GM21717 (cell line): ENCODE measurements around the gene NACC2.
"Not testable (repeated sequence)": the region's sequence is repeated elsewhere in the genome, so short reads cannot be mapped to it uniquely, and the experiment has no call there.

Source experiments
- ATAC-seq: cut with Tn5 transposase; IDR thresholded peaks from one replicate; pipeline ENCODE4 v1.9.1; 2021; ENCODE audit warnings: mild to moderate bottlenecking, moderate library complexity; ENCODE audit not compliant: unreplicated experiment

The NACC2 gene

DNA sequence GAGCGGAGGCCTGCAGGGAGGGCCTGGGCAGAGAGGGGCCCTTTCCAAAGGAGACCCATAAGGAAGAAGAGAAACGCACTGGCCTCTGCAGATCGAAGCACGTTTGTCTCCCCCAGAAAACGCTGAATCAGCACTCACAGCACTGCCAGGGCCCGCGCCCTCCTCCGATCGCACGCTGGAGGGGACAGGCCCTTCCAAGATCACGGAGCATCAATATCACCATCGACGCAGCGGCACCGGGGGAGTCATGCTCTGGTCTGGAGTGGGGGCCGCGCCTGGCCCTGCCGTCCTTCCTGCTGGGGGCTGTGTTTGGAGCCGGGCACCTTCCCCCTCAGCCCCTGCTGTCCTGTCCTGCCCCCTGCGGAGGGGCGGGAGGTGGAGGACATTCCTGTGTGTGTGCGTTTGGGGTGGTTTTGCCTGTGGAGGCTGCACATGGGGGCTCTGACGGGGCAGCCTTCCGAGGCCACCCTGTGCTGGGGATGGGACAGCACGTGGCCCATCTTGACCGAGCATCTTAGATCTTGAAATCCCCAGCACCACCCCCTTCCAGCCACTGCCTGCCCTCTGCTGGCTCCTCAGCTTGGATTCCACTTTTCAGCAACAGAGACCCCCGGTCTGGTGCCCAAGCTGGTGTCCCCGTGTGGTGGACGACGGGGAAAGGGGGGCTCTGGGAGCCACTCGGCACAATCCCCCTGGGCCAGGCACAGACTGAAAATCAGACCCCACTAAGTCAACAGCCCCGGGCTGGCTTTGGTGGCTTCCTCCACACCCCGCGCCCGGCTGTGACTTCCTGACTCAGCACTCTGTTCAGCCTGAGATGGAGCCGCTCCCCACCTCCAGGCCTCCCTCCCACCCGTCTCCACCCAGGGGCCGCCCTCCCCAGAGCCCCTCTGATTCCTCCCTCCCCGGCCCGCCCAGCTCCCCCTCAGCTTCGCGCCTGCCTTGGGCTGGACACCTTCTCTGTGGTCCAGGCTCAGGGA lies 15.3 kb upstream of the NACC2 start:
- peak; percentile 0 for ATAC-seq

DNA sequence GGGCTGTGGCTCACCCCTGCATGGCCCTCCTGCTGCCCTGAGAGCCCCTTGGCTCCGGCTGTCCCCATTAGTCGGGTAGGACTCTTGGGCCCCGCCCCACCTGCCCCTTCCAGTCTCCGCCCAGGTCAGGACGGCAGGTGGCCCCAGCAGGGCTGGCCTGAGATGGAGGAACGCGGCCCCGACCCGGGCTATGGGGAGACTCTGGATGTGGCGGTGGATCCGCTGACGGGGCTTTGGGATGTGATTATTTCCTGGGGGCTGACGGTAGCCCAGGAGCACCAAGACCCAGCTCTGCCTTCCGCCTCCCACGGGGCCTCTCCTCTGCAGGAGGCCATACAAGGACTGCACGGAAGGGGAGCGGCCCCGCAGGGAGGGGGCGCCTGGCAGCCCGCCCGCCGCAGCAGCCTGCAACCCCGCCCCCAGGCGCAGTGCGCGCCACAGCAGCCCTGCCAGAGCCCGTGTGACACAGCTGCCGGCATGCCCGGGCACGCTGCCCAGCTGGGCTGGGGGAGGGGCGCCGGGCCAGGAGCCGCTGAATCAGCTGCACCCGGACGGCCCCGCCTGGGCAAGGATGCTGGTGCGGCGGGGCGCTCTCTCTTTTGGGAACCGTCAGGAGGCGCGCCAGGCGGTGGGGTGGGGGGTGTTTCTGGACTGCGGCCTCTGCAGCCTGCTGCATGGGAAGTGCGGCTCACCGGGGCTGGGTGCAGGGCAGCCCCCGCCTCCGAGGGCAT lies 14.4 kb upstream of the NACC2 start:
- peak; percentile 63 for ATAC-seq

DNA sequence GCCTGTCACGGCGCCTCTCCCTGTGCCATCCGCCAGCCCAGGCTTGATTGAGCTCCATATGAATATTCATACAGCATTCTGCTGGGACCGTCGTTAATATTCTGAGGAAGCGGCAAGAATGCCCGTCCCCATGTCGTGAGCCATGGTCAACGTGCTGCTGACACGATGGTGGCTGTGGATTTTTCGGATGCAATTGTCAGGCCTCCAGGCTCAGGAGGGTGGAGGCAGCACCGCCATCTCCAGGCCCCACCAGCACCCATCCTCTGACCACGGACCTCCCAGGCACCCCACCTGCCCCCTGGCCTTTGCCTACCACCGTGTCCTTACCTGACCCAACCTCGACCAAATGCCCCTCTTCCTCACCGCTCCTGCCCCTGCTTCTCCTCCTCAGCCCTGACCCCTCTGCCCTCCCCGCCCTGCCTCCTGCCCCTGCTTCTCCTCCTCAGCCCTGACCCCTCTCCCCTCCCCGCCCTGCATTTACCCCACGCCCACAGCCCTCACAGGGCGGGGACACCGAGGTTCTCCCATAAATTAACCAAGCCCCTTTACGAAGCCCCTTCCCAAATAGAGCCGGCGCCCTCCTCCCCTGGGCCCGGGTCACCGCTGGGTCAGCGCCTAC lies 13.7 kb upstream of the NACC2 start:
- no peak for ATAC-seq

DNA sequence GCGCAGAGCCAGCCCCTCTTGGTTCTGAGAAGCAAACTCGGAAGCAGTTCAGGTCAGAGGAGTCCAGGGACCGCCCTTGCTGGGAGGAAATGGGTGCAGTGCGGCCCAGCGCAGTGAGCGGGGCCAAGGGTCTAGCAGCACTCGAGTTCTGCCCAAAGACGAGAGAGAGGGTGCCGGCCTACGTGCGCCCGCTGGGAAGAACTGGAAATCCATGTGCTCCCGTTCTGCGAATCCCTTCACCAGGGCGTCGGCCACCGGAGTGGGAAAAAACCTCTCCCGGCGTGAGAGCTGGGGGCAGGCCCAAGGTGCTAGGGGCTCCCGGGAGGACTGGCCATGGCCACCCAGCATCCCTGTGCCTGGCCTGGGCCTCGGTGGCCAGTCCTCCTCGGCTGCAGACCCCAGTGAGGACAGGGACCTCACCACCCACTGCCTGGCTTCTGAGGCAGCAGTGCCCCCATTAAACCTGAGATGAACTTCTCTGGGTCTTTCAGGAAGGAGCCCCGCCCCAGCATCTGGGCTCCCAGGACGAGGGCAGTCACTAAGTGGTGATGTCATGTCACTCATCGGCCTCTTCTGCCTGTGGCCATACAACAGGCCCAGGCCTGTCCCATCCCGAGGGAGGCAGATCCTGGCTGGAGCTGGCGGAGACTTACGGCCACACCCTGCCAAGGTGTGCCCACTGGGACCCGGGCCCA lies 13.0 kb upstream of the NACC2 start:
- ATAC-seq: no peak

DNA sequence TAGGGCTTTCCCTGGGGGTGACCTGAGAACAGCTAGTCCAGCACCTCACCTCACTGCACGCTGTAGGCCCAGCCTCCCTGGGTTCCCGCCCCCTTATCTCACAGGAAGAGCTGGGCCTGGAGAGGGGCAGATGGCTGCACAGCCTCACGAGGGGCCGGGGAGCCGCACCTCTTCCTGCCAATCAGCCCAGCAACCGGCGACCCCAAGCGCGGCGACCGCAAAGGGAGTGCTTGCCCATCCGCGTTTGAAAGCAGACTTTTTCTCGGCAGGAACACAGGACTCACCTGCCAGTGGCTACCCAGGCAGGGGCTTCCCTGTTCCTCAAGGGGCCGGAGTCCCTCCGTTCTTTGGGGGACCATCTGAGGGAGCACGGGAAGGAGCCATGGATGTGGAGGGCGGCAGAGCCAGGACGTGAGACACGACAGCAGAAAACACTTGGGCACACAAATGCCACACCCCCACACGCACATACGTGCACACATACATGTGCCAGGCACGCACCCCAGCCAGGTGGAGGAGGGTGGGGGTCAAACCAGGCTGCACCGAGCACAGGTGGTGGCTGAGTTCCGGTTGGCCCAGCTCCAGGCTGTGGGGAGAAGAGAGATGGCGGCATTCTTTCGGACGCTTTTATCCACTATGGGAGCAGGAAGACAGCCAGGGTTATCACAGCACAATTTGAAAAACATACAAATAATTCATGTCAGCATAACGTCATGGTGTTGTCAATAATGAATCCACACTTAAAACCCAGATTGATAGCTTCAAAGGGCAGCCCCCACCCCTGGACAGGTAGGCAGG lies 12.3 kb upstream of the NACC2 start:
- no peak for ATAC-seq

DNA sequence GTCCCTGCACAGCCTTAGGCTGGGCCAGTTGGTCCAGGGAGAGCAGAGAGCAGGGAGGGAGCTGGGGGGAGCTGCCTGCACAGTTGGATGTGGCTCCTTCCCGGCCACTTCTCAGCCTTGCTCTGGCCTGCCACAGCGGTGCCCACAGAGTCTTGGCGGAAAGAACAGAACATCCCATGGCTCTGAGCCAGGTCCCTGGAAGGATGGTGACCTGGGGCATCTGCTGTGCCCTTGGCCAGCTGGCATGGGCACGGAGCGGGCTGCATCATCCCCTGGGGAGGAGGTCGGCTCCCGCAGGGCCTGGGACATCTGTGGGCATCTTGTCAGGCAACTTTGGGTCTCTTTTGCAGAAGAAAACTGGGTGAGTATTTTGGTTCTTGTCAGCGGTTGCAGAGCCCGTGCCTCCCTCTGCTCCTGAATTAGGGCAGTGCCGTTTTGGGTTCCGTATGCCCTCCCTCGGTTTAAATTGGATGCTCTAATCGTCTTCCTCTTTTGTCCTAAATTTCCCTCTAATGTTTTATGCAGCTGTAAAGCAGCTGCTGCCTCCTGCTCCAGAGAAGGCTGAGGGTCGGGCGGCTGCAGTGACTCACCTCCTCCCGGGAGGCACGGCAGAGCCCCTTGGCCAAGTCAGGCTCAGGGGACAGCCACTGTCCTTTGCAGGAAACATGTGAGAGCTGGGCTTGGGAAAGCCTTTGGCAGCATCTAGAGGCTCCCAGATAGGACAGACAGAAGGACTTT lies 10.5 kb upstream of the NACC2 start:
- ATAC-seq: no peak

DNA sequence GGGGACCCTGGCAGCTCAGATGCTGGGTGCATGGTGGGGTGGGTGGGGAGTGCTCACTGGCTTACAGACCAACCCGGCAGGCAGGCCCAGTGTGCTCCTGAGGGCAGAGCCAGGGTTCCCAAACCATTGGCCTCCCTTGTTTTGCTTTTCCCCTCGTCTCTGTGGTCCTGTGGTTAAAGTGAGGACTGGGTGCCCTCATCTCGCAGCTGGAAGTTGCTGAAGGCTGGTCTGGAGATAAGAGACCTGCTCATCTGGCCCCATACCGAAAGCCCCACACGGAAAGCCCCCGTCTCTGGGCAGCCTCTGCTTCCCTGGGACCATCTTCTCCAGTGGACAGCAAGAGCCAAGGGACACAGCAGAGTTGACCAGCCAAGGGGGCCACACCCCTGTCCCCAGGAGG lies 9.8 kb upstream of the NACC2 start:
- ATAC-seq: no peak

DNA sequence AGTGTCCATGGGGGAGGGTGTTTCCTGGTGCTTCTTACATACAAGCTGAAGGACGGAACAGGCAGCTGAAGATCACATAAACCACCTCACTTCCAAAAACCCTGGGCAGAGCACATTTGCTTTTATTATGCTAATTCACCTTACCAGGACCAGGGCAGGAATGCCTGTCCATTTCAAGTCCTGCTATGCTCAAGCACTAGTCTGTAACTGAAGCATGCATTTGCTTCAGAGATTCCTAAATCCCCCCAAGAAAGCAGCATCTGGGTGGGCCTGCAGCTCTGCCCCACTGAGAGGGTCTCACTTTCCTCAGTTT lies 9.4 kb upstream of the NACC2 start:
- ATAC-seq: no peak

DNA sequence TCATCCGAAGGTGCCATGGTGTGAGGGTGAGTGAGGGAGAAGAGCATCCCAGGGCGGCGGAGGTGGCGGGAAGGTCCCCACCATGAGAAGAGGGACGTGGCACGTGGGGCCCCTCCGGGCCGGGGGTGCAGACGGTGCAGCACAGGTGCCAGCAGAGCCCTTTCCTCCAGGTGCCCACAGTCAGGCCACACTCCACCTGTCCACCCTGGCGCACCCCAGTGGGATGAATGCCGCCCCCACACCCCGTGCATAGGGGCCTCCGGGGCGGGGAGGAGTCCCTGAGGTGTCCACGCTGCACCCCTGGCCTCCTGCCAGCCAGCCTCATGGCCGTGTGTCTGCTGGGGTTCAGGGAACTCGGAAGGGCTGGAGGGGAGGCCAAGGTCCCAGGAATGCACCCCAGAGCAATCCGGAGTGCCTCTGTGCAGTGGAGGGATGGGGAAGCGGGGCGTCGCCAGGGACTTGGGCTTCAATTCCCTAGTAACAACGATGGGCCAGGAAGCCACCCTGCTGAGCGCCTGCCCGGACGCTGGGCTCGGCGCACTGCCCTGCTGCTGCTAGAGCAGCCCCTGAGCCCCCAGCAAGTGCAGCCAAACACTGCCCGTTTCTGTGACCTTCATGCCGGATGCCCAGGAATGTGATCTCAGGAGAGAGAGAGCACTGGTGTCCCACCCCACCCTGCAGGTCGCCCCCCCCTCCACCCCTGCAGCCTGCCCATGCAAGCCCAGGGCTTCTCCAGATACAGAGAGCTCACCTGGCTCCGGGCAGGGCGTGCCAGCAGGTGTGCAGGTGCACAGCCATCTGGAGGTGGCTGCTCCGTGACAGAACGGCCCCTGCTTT lies 8.8 kb upstream of the NACC2 start:
- no peak for ATAC-seq

DNA sequence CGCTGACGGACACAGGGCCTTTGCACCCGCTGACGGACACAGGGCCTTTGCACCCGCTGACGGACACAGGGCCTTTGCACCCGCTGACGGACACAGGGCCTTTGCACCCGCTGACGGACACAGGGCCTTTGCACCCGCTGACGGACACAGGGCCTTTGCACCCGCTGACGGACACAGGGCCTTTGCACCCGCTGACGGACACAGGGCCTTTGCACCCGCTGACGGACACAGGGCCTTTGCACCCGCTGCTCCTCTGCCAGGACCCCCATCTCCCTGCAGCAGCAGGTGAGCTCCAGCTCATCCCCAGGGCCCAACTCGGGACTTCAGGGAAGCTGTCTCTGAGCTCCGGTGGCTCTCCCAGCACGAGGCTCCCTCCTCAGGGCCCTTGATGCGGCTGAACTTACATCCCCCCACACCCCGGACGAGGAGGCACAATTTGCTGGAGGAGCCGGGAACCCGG lies 6.6 kb upstream of the NACC2 start:
- ATAC-seq: not testable (repeated sequence)

DNA sequence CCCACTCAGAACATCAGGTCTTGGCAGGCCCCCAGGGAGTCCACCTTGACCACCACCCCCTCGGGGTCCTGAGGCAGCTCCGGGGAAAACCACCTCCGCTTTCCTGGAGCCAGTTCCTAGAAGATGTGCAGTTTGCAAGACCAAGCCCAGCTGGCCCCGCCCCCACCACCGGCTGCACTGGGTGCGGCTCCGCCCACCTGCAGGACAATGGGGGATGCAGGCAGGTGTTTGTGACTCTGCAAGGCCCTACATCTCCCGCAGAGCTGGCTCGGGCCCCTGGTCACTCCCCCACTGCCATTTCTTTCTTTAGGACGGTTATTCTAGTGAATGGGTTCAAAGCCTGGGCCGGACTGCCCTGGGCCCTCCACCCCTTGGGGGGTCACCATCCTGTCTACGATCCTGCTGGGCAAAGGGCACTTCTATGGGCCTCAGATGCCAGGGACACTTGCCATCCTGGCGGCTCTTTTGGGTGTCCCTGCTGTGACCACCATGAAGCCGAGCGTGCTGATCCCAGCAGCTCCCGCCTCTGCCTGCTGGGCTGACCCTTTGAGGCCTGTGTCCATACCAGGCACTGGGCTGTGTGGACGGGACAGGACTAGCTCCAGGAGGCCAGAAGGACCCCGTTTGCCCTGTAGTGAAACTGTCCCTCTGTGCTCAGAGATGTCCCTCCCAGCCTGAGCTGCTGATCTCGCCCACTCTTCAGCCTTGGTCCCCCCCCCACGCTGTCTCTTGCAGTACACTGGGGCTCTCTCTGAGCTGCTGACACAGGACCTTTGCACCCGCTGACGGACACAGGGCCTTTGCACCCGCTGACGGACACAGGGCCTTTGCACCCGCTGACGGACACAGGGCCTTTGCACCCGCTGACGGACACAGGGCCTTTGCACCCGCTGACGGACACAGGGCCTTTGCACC lies 5.9 kb upstream of the NACC2 start:
- ATAC-seq: no peak

DNA sequence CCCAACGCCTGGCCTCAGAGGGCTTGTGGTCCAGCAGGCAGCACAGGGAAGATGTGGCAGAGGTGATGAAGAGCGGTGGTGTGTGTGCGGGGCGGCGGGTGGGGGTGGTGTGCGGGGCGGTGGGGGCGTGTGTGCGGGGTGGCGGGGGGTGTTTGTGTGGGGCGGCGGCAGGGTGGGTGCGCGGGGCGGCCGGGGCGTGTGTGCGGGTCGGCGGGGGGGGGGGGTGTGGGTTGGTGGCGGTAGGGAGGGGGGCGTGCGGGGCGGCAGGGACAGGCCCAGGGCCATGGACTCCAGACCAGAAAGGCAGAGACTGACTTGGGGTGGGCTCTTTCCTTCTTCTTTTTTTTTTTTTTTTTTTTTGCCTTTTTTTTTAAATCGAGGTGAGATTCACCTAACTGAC lies 4.5 kb upstream of the NACC2 start:
- no peak for ATAC-seq

DNA sequence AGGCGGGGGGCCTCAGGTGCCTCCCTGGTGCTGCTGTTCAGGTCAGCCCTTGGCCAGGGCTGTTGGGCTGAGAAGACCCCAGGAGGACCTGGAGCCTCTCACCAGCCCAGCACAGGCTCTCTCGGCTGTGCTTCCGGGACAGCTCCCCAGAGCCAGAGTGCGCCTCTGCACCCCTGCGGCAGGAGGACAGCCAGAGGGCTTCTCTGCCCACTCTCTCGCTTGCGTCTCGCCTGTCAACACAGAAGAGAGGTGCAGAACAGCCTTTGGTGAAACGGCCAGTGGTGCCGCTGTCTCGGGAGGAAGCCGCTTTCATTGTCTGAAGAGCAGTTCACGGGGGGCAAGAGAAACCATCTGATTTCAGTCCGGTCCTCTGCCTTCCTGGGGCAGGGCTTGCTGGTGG lies 3.8 kb upstream of the NACC2 start:
- no peak for ATAC-seq

DNA sequence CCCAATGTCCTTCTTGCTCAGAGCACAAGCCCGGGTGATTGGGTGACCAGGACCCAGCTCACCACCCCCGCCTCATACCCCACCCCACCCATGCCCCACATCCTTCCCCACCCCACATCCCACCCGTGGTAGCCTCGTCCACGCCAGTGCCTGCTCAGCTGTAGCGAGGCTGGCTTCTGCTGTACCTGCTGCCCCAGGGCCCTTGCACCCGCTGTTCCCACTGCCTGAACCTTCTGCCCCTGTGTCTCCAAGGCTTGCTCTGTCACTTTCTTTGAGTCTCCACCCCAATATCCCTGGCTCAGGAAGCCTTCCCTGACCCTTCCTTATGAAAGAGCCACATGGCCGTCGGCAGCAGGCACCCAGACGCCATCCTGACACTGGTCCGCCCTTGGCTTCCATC lies 3.1 kb upstream of the NACC2 start:
- no peak for ATAC-seq

DNA sequence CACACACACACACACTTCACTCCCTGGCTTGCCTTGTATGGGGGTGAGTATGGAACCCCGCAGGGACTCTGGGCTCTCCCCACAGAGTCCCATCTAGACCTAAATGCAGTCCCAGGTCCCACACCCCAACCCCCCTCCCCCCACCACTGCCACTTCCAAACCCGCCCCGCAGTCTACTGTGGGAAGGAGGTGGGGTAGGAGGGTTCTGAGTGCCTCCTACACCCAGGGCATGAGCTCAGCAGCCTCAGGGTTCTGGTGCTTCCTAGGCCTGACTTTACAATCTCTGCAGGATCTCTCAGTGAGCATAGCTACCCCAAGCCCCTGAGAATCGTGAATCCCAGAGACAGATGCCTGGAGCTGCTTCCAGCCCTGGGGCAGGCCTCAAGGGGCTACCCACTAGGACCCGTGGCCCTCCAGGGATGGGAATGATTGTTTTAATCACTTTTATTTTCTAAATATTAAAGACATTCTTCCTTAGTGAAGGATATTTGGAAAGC lies 1.5 kb upstream of the NACC2 start:
- no peak for ATAC-seq

DNA sequence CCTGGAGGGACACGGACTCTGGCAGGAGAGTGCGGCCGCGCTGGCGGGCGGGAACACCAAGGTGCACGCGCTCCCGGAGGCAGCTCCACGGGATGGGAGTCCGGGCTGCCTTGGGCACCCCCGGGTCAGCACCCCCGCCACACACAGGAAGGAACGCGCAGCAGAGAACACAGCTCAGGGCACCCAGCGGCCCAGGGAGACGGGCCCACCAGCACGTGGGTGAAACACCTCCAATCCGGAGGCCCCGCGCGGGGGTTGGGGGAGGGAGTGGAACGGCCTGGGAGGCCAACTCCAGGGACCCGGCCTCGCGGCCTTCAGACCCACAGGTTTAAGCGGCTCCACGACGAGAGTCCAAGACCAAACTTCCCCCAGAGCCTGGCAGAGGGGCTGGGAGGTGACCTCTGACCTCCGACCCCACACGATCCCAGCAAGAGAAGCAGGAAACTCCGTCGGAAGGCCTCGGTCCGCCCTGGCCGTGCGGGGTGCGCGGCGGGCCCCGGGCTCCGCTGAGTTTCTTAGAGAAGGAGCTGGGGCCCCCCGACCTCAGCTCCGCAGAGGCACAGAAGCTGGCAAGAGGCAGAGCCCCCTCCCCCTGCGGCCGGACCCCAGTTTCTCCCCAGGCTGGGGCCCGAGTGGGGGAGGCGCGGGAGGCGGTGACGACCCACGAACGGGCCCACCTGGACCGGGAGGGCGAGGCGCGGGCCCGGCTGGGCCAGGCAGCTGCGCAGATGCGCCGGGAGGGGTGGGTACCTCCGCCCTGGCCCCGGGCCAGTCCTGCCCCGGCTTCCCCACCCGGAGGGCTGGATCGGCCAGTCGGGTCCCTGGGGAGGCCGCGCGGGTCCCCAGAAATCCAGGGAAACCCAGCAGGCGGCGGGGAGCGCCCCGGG lies 851 bp downstream of the NACC2 start:
- no peak for ATAC-seq
